H1 (cell line): ENCODE data around the gene NCR2. TPM values are rescaled to one million over a fixed set of nuclear protein-coding genes. Genes with fewer than 3 reads are reported as not detected.

Experiments
- BACH1 ChIP-seq: IDR thresholded peaks from 2 replicates; pipeline ENCODE4 v1.6.1; 2012; ENCODE audit warnings: low read length, improper control_type of control experiment
- CBX8 ChIP-seq: fragments of 300-800, 300-1000 bp; sonication (generic); IDR thresholded peaks from 2 replicates; pipeline ENCODE4 v1.7.1; 2016; ENCODE audit warnings: low read depth, low read length, borderline replicate concordance
- CEBPB ChIP-seq: IDR thresholded peaks from 2 replicates; pipeline ENCODE4 v1.6.1; 2012; ENCODE audit warnings: low read depth, low read length
- CHD2 ChIP-seq: IDR thresholded peaks from 2 replicates; pipeline ENCODE4 v1.6.1; 2012; ENCODE audit warnings: low read length, improper control_type of control experiment
- EGR1 ChIP-seq: IDR thresholded peaks from 2 replicates; pipeline ENCODE4 v1.6.1; 2011; ENCODE audit warnings: low read depth, low read length, borderline replicate concordance
- EZH2 ChIP-seq: fragments of 200-600 bp; sonication (generic); IDR thresholded peaks from 2 replicates; pipeline ENCODE4 v1.7.1; 2012; ENCODE audit warnings: low read depth, mild to moderate bottlenecking, moderate library complexity, low read length, inconsistent platforms; ENCODE audit not compliant: severe bottlenecking
- GTF2F1 ChIP-seq: IDR thresholded peaks from 2 replicates; pipeline ENCODE4 v1.6.1; 2012; ENCODE audit warnings: low read depth, low read length, improper control_type of control experiment, borderline replicate concordance
- HDAC6 ChIP-seq: IDR thresholded peaks from one replicate; pipeline ENCODE4 v1.7.1; 2012; ENCODE audit warnings: low read depth, mild to moderate bottlenecking, inconsistent platforms, low read length, moderate library complexity
- MAFK ChIP-seq: IDR thresholded peaks from 2 replicates; pipeline ENCODE4 v1.6.1; 2012; ENCODE audit warnings: low read depth, mild to moderate bottlenecking, improper control_type of control experiment, low read length
- NANOG ChIP-seq: IDR thresholded peaks from 2 replicates; pipeline ENCODE4 v1.6.1; 2011; ENCODE audit warnings: low read length, low read depth, mild to moderate bottlenecking, inconsistent platforms; ENCODE audit not compliant: insufficient read depth, poor library complexity, severe bottlenecking
- POLR2A ChIP-seq, 2 experiments: IDR thresholded peaks; 1 replicate in 1 of 2; 2 replicates in 1 of 2; pipeline ENCODE4 v1.6.1; 2011; ENCODE audit warnings: low read depth in 2 of 2, low read length in 2 of 2, mild to moderate bottlenecking in 2 of 2; ENCODE audit errors: control extremely low read depth in 1 of 2
- POLR2AphosphoS5 ChIP-seq: IDR thresholded peaks from 2 replicates; pipeline ENCODE4 v1.6.1; 2011; ENCODE audit warnings: low read depth, low read length
- RAD21 ChIP-seq, 2 experiments: IDR thresholded peaks in 1 of 2; conservative IDR thresholded peaks in 1 of 2; 2 replicates each; pipeline ENCODE4 v1.6.1; 2011; ENCODE audit warnings: low read depth in 2 of 2, low read length in 2 of 2, improper control_type of control experiment in 1 of 2, inconsistent platforms in 1 of 2, mild to moderate bottlenecking in 1 of 2, moderate library complexity in 1 of 2
- RNF2 ChIP-seq: fragments of 200-900, 300-1000 bp; sonication (generic); IDR thresholded peaks from 2 replicates; pipeline ENCODE4 v1.7.1; 2016; ENCODE audit warnings: borderline replicate concordance, low read depth, mild to moderate bottlenecking, antibody characterized with exemption, low read length; ENCODE audit not compliant: poor library complexity, severe bottlenecking; ENCODE audit errors: missing control alignments
- SIRT6 ChIP-seq: IDR thresholded peaks from one replicate; pipeline ENCODE4 v1.7.1; 2012; ENCODE audit warnings: low read length, inconsistent platforms
- SIX5 ChIP-seq: IDR thresholded peaks from 2 replicates; pipeline ENCODE4 v1.6.1; 2011; ENCODE audit warnings: mild to moderate bottlenecking, low read depth, low read length
- SP1 ChIP-seq: IDR thresholded peaks from 2 replicates; pipeline ENCODE4 v1.6.1; 2011; ENCODE audit warnings: low read depth, low read length
- SP2 ChIP-seq: IDR thresholded peaks from 2 replicates; pipeline ENCODE4 v1.6.1; 2012; ENCODE audit warnings: mild to moderate bottlenecking, low read length, inconsistent platforms
- SP4 ChIP-seq: IDR thresholded peaks from 2 replicates; pipeline ENCODE4 v1.6.1; 2012; ENCODE audit warnings: low read length, inconsistent platforms
- SUZ12 ChIP-seq: fragments of 200-600 bp; sonication (generic); IDR thresholded peaks from 2 replicates; pipeline ENCODE4 v1.6.1; 2012; ENCODE audit warnings: mild to moderate bottlenecking, inconsistent platforms, low read length, moderate library complexity, mixed read lengths
- TAF1 ChIP-seq: IDR thresholded peaks from 2 replicates; pipeline ENCODE4 v1.6.1; 2011; ENCODE audit warnings: mild to moderate bottlenecking, low read depth, low read length
- polyA plus RNA-seq, 7 experiments: library from polyadenylated mRNA; depleted of rRNA in 3 of 7; stranded (reverse) in 5 of 7; unstranded in 2 of 7; fragments of >200 nt in 5 of 7; fragments of 200-250 nt in 2 of 7; gene quantifications; 1 replicate in 5 of 7; 2 replicates in 1 of 7; 4 replicates in 1 of 7; pipeline versions ENCODE4 v1.2.1 to v1.2.3, GENCODE V29; 2011 to 2013; ENCODE audit warnings: missing spikeins in 2 of 7, mixed read lengths in 2 of 7
- total RNA-seq: library from RNA; stranded (reverse); fragmentation: NEBNext Ultra II Directional; extraction: Animal tissue kit (Norgen Biotek cat#: 25700); gene quantifications from 2 replicates; pipeline ENCODE4 v1.2.1, GENCODE V29; 2021
- TF ChIP-seq, protein P1 (sequence below), 3 experiments: IDR thresholded peaks; 1 replicate in 2 of 3; 2 replicates in 1 of 3; pipeline versions ENCODE4 v1.5.1 to v1.6.1; 2011; ENCODE audit warnings: low read length in 3 of 3, mild to moderate bottlenecking in 3 of 3, inconsistent platforms in 2 of 3, low read depth in 1 of 3, moderate library complexity in 1 of 3; ENCODE audit not compliant: insufficient read depth in 1 of 3; ENCODE audit errors: control extremely low read depth in 1 of 3

Gene NCR2
- total and polyA plus RNA-seq, 2 of the 8 experiments (the other 6 are each of a cell fraction or from before 2014, with no cell fraction given), result not detected

DNA sequence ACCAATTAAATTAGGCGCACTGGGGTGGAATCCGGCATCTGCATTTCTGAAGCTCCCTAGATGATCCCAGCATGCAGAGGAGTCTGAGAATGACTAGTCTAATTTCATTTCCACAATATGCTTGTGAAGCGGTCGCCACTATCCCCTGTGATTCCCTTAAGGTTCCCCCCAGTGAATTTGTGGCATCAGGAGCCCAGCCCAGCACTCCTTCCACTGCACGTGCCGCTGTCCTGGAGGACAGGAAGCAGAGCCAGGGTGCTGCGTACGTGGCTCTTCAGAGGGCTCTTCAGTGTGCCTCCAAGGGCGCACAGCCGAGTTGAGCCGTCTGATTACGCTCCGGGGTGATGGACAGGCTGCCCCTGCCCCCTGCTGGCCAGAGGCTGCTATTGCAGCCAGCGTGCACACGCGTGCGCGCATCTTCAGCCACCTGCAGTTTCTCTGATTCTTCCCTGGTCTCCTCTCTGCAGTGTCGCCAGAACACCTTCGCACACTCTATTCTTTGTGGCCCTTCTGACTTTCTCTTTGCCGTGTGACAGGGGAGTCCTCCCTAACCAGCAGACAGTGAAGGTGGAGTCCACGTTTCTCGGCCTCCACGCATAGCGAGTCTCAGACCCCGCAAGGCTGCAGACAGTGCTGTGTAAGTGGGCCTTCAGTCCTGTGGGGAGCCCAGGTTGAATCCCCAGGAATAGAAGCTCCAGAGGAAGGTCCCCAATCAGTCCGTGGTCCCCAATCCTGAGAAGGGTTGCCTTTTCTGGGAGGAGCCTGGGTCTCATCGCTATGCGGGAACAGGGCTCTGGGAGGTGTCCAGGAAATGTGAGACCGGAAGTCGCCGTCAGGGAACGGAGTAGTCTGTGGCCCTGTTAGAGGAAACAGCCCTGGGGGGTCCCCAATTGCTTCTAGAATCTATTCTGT, 16.5 kb upstream of the NCR2 start (continued):
- TF ChIP-seq SIX5 (no peak), CEBPB (no peak), MAFK (peak; percentile 44; the same call in 1 of the 2 replicates), SP2 (no peak), NANOG (peak; percentile 18), TAF1 (no peak), HDAC6 (no peak), SP4 (no peak), RAD21 (IDR thresholded peaks at IDR 0.05 in 1 of 2, conservative IDR thresholded peaks at IDR 0.05 in 1 of 2; ENCODE audit: low read depth in 2 of 2, low read length in 2 of 2) (peak; percentile 95 to 96), EGR1 (no peak), GTF2F1 (no peak), POLR2A (IDR thresholded peaks at IDR 0.05; ENCODE audit: control extremely low read depth in 1 of 2, low read depth in 2 of 2, low read length in 2 of 2) (peak in 1 of 2 experiments; percentile 59; a peak in 2 of 3 replicates), EZH2 (no peak), POLR2AphosphoS5 (peak; percentile 44; the same call in 1 of the 2 replicates), BACH1 (peak; percentile 55; the same call in 1 of the 2 replicates), SP1 (0 out of 2 replicates have a peak, but pooled peaks have one; percentile 5), CHD2 (no peak), SIRT6 (no peak), SUZ12 (no peak; the same call in 1 of the 2 replicates), RNF2 (no peak), CBX8 (no peak)
- TF ChIP-seq, protein P1, sequence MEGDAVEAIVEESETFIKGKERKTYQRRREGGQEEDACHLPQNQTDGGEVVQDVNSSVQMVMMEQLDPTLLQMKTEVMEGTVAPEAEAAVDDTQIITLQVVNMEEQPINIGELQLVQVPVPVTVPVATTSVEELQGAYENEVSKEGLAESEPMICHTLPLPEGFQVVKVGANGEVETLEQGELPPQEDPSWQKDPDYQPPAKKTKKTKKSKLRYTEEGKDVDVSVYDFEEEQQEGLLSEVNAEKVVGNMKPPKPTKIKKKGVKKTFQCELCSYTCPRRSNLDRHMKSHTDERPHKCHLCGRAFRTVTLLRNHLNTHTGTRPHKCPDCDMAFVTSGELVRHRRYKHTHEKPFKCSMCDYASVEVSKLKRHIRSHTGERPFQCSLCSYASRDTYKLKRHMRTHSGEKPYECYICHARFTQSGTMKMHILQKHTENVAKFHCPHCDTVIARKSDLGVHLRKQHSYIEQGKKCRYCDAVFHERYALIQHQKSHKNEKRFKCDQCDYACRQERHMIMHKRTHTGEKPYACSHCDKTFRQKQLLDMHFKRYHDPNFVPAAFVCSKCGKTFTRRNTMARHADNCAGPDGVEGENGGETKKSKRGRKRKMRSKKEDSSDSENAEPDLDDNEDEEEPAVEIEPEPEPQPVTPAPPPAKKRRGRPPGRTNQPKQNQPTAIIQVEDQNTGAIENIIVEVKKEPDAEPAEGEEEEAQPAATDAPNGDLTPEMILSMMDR (IDR thresholded peaks at IDR 0.05; ENCODE audit: control extremely low read depth in 1 of 3, insufficient read depth in 1 of 3, low read depth in 1 of 3, low read length in 3 of 3), result peak; percentile 97 to 100 (median 100)
